ENCODE results near the gene KCNJ6. TPM values are rescaled to one million over a fixed set of nuclear protein-coding genes. Genes with fewer than 3 reads are reported as not detected.
"Not testable (repeated sequence)": the region's sequence is repeated elsewhere in the genome, so short reads cannot be mapped to it uniquely, and the experiment has no call there.

Gene KCNJ6
- total RNA-seq, 2 experiments from 2014 or later: not detected

- H3K27me3 Mint-ChIP-seq: peaks cover 12% of the 10 kb centered on the region
- no peak for DNase-seq
- no peaks in the 10 kb centered on the region for H3K36me3 Mint-ChIP-seq
- H3K4me3 Mint-ChIP-seq: no peak overlapping the region
- no peak overlapping the region for H3K27ac Mint-ChIP-seq
- no peaks in the 10 kb centered on the region for H3K9me3 Mint-ChIP-seq
- no peaks in the 10 kb centered on the region for H3K4me1 Mint-ChIP-seq
Observed at GRCh38 chr21:37645848-37646247, 270.4 kb downstream of the KCNJ6 start.

DNA sequence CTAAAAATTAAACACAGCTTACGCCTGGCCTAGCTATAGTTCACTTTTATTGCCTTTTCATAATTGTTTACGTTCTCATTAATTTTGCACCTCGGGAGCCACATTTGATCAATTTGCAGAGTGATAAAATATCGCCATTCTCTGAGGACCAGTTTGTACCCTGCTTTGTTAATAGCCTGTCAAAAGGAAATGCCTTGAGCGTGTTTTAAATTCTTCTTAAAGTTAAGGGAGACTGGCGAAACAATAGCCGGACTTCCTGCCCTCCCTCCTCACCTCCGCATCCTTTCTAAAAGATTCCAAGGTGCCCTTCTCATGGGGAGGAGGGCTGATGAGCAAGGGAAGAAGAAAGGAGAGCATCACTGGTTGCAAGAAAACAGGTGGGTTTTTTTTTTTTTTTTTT lies 271.6 kb downstream of the KCNJ6 start:
- H3K4me1 Mint-ChIP-seq: no peaks in the 10 kb centered on the region
- H3K4me3 Mint-ChIP-seq: no peak overlapping the region
- H3K27me3 Mint-ChIP-seq: peaks cover 16% of the 10 kb centered on the region
- H3K27ac Mint-ChIP-seq: no peak overlapping the region
- no peak for DNase-seq
- H3K9me3 Mint-ChIP-seq: no peaks in the 10 kb centered on the region
- H3K36me3 Mint-ChIP-seq: no peaks in the 10 kb centered on the region

GRCh38 chr21:37643862-37644261 lies 272.4 kb downstream of the KCNJ6 start:
- not testable (repeated sequence) for DNase-seq, H3K27ac Mint-ChIP-seq, H3K4me1 Mint-ChIP-seq, H3K4me3 Mint-ChIP-seq, H3K36me3 Mint-ChIP-seq, H3K9me3 Mint-ChIP-seq
- peaks cover 16% of the 10 kb centered on the region for H3K27me3 Mint-ChIP-seq

DNA sequence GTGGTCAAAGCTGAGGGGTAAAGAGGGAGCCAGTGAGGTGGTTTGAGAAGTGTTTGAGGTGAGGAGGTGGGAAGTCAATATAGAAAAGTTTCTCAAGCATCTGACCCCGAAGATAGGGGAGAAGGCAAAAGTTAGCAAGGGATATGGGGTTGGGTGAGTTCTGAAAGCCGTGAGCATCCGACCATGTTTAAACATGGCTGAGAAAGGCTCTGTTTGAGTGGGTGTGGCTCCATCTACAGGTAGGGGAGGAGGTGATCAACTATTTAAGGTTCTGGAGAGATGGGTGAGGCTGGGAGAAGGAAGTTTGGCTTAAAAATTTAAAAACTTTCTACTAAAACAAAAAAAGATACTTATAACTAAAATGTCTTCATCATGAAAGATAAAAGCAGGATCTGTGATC lies 273.8 kb downstream of the KCNJ6 start:
- H3K27ac Mint-ChIP-seq: no peak overlapping the region
- DNase-seq: peak; percentile 33
- no peaks in the 10 kb centered on the region for H3K36me3 Mint-ChIP-seq
- H3K4me1 Mint-ChIP-seq: no peaks in the 10 kb centered on the region
- no peak overlapping the region for H3K4me3 Mint-ChIP-seq
- peaks cover 26% of the 10 kb centered on the region for H3K27me3 Mint-ChIP-seq
- H3K9me3 Mint-ChIP-seq: no peaks in the 10 kb centered on the region

DNA sequence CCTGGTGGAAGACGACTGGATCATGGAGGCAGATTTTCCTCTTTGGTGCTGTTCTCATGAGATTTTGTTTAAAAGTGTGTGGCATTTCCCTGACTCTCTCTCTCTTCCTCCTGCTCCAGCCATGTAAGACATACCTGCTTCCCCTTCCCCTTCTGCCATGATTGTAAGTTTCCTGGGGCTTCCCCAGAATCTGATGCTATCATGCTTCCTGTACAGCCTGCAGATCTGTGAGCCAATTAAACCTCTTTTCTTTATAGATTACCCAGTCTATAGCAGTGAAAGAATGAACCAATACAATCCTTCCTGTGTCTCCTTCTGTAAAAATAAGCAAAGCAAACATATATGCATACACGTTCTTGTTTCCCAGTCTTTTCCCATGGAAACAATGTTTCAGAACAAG lies 276.5 kb downstream of the KCNJ6 start:
- Mint-ChIP-seq H3K27ac (no peak overlapping the region), H3K36me3 (no peaks in the 10 kb centered on the region), H3K4me1 (no peaks in the 10 kb centered on the region), H3K9me3 (no peaks in the 10 kb centered on the region), H3K4me3 (no peak overlapping the region), H3K27me3 (peaks cover 27% of the 10 kb centered on the region)
- DNase-seq: no peak

- Mint-ChIP-seq H3K36me3 (no peaks in the 10 kb centered on the region), H3K4me1 (peaks cover 7% of the 10 kb centered on the region), H3K27me3 (peaks cover 22% of the 10 kb centered on the region), H3K4me3 (no peak overlapping the region), H3K9me3 (peaks cover 1% of the 10 kb centered on the region), H3K27ac (no peak overlapping the region)
- no peak for DNase-seq
Observed at GRCh38 chr21:37636152-37636860, 280.0 kb downstream of the KCNJ6 start.

DNA sequence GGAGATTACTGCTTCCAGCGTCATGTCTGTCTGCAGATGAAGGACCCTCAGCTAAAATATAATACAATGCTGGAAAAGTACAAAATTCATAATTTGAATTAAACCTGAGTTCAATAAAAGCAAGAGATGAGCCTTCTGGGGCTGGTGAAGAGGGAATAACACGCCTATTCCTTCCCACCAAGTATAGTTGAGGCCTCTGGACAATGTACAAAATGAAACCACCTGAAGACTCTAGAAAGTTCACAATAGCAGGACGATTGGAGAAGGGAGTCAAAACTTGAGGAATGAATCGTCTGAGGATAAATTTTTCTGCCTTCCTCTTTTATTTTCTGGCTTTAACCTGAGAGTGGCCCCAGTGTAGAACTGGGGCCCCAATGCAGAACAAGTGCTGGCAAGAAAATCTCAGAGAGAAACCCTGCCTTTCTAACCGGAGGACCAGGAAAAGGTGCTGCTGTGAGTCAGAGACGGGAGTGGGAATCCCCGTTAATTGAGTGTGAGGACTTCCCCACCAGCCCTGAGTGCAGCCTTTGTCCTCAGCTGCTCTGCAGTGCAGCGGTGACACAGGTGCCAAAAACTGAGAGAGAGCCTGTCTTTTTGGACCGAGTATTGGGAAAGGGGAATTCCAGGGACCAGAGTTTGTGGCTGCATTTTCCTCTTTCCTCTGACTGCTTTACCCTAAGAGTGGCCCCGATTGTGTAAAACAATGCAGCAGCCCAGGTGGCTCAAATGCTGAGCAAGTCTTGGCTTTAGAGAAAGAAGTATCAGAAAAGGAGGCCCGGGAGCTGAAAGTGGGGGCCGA lies 284.7 kb downstream of the KCNJ6 start:
- peak overlapping the region; percentile 40 for H3K27ac Mint-ChIP-seq
- H3K4me1 Mint-ChIP-seq: peaks cover 11% of the 10 kb centered on the region
- peak; percentile 10 for DNase-seq
- peaks cover 1% of the 10 kb centered on the region for H3K9me3 Mint-ChIP-seq
- no peaks in the 10 kb centered on the region for H3K36me3 Mint-ChIP-seq
- peaks cover 22% of the 10 kb centered on the region for H3K27me3 Mint-ChIP-seq
- H3K4me3 Mint-ChIP-seq: no peak overlapping the region

DNA sequence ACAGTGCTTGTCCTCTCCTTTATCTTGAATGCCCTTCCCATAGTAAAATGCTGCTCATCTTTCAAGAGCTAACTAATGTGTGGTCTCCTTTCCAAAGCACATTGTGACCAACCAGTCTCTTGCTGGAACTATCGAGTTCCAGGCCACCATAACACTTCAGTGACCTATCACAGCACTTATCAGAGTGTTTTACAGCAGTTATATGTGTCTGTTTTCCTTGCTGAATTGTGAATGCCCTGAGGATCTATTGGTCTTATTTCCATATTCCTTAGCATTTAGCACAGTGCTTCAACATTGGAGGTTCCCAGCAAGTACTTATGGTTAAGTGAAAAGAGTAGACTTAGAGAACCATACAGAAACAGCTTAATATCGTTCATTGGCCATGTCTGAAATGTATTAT lies 285.4 kb downstream of the KCNJ6 start:
- peaks cover 11% of the 10 kb centered on the region for H3K4me1 Mint-ChIP-seq

GRCh38 chr21:37628362-37628761 lies 287.9 kb downstream of the KCNJ6 start:
- H3K27me3 Mint-ChIP-seq: peaks cover 22% of the 10 kb centered on the region
- no peak overlapping the region for H3K27ac Mint-ChIP-seq
- peaks cover 1% of the 10 kb centered on the region for H3K9me3 Mint-ChIP-seq

More for the DNA sequence above, 285.4 kb downstream of the KCNJ6 start:
- Mint-ChIP-seq H3K9me3 (peaks cover 1% of the 10 kb centered on the region), H3K27me3 (peaks cover 22% of the 10 kb centered on the region), H3K27ac (no peak overlapping the region), H3K4me3 (no peak overlapping the region), H3K36me3 (no peaks in the 10 kb centered on the region)
- DNase-seq: no peak

DNA sequence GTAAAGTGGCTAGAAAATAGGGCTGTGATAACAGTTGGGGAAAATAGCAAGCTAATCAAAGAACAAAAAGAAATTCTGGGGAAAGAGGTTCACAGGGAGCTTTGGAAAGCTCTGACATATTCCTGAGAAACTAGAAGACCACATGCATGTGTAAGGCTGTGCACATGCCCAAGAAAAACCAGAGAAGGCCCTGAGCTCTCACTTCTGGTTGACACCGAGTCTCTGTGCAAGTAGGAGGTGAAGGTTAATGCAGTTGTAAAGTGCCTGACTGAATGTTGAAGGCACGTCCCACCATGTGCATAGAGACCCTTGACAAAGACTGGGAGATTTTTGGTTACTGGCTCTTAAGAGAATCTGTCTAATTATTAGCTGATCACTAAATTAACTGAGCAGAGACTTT lies 288.7 kb downstream of the KCNJ6 start:
- Mint-ChIP-seq H3K27ac (no peak overlapping the region), H3K4me3 (no peak overlapping the region), H3K27me3 (peaks cover 22% of the 10 kb centered on the region), H3K4me1 (peaks cover 11% of the 10 kb centered on the region), H3K36me3 (no peaks in the 10 kb centered on the region), H3K9me3 (peaks cover 1% of the 10 kb centered on the region)
- DNase-seq: no peak

More at GRCh38 chr21:37628362-37628761, 287.9 kb downstream of the KCNJ6 start:
- Mint-ChIP-seq H3K36me3 (no peaks in the 10 kb centered on the region), H3K4me3 (no peak overlapping the region), H3K4me1 (peaks cover 11% of the 10 kb centered on the region)
- DNase-seq: no peak

GRCh38 chr21:37627074-37627473 lies 289.2 kb downstream of the KCNJ6 start:
- Mint-ChIP-seq H3K27ac (no peak overlapping the region), H3K4me3 (no peak overlapping the region), H3K36me3 (no peaks in the 10 kb centered on the region), H3K9me3 (peaks cover 1% of the 10 kb centered on the region), H3K27me3 (peaks cover 22% of the 10 kb centered on the region), H3K4me1 (peaks cover 11% of the 10 kb centered on the region)
- no peak for DNase-seq

DNA sequence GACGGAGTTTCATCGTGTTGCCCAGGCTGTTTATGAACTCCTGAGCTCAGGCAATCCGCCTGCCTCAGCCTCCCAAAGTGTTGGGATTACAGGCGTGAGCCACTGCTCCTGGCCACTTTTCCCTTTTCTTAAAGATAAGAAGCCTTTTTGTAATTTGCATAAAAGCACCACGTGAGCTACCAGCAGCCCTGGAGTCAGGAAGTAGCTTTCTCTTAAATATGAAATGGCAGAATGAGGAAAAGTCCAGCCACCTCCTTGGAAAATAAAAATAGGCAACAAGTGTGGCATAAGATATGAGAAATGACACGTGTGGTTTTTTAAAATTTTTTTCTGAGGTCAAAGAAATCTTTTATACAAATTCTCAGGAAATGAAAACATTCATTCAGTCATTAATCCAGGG lies 289.9 kb downstream of the KCNJ6 start:
- Mint-ChIP-seq H3K27ac (no peak overlapping the region), H3K4me3 (no peak overlapping the region), H3K4me1 (peaks cover 4% of the 10 kb centered on the region), H3K9me3 (no peaks in the 10 kb centered on the region), H3K27me3 (peaks cover 16% of the 10 kb centered on the region), H3K36me3 (no peaks in the 10 kb centered on the region)
- no peak for DNase-seq

DNA sequence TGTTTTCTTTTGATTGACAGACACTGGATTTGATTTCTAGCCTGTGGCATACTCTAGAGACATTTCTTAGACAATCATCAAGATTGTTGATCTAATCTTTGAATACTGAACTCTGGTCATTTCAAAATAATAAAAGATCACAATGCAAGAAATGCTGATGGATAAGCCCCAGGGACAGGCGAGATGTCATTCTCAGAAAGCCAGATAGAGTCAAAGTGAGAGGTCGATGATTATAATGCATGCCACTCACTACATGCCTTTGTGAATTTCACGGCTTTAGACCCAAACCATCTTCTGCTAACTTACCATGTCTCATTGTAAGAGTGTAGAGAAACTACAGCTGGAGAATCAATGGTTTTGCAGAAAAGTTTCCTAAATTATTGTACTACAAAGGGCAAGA lies 292.6 kb downstream of the KCNJ6 start:
- DNase-seq: no peak
- H3K36me3 Mint-ChIP-seq: no peaks in the 10 kb centered on the region
- no peak overlapping the region for H3K4me3 Mint-ChIP-seq
- H3K27me3 Mint-ChIP-seq: peaks cover 6% of the 10 kb centered on the region
- H3K27ac Mint-ChIP-seq: no peak overlapping the region
- peaks cover 4% of the 10 kb centered on the region for H3K4me1 Mint-ChIP-seq
- no peaks in the 10 kb centered on the region for H3K9me3 Mint-ChIP-seq

DNA sequence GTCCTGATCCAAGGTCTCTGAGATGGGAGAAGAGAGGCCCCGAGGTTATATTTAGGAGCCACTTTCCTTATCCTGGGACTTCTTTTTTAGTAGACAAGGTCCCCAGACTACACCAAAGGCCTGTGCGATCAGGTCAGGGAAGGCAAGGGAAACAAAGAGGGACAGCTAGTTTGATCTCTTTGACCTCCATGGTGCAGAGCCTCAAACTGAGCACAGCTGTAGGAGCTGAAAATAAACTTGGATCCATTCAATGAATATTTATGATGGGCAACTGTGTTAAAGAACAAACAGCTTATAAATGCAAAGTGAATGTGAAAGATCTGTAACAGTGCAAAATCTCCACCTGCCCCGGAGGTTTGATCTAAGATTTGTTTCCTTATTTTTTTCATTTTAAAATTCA lies 293.1 kb downstream of the KCNJ6 start:
- Mint-ChIP-seq H3K36me3 (no peaks in the 10 kb centered on the region), H3K9me3 (no peaks in the 10 kb centered on the region), H3K27me3 (peaks cover 3% of the 10 kb centered on the region), H3K4me3 (no peak overlapping the region), H3K27ac (no peak overlapping the region), H3K4me1 (peaks cover 4% of the 10 kb centered on the region)
- DNase-seq: no peak

- no peak overlapping the region for H3K27ac Mint-ChIP-seq
- no peaks in the 10 kb centered on the region for H3K9me3 Mint-ChIP-seq
- H3K36me3 Mint-ChIP-seq: no peaks in the 10 kb centered on the region
- peaks cover 4% of the 10 kb centered on the region for H3K4me1 Mint-ChIP-seq
- no peak overlapping the region for H3K4me3 Mint-ChIP-seq
- H3K27me3 Mint-ChIP-seq: peaks cover 3% of the 10 kb centered on the region
- DNase-seq: no peak
Observed at GRCh38 chr21:37622755-37623154, 293.5 kb downstream of the KCNJ6 start.

DNA sequence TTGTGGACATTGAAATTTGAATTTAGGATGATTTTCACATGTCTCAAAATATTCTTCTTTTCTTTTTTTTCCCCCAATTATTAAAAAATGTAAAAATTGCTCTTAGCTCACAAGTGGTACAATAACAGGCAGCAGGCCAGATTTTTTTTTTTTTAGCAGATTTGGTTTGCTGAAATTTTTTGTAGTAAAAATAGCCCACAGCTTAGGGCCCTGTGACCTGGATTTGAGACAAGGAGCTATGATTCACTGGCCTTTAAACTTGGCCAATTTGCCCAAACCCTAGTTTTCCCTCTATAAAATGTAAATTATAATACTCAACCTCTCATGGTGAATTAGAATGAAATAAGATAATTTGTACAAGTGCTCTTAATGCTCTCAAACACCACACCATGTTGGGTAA lies 295.9 kb downstream of the KCNJ6 start:
- H3K4me3 Mint-ChIP-seq: no peak overlapping the region
- H3K4me1 Mint-ChIP-seq: no peaks in the 10 kb centered on the region
- no peaks in the 10 kb centered on the region for H3K9me3 Mint-ChIP-seq
- no peak for DNase-seq
- no peak overlapping the region for H3K27ac Mint-ChIP-seq
- H3K36me3 Mint-ChIP-seq: no peaks in the 10 kb centered on the region
- peaks cover 10% of the 10 kb centered on the region for H3K27me3 Mint-ChIP-seq
